Measurements from ENCODE around the gene ZNF292. TPM values are rescaled to one million over a fixed set of nuclear protein-coding genes. Genes with fewer than 3 reads are reported as not detected.
A peak's percentile ranks its signal among the peaks of the same experiment; 100 is the strongest.

The ZNF292 gene
- total and polyA plus RNA-seq, 3 donors from 2014 or later: 3.6 to 58.8 (median 53.2) TPM

- Histone ChIP-seq H3K9me3 (no peaks in the 10 kb centered on the region), H3K4me1 (peaks cover 12% of the 10 kb centered on the region), H3K27me3 (no peaks in the 10 kb centered on the region), H3K36me3 (ENCODE audit: low read depth, missing control alignments) (no peaks in the 10 kb centered on the region), H3K4me3 (no peak overlapping the region), H3K27ac (no peak overlapping the region)
- intact Hi-C loops (cut with DNase I; ENCODE audit: low total_unique reads): loop anchor here (10.0 kb wide), 1 partner anchor 1924 kb away; no protein-coding TSS in a partner anchor
- DNase-seq: no peak
- TF ChIP-seq POLR2A (IDR thresholded peaks at IDR 0.05) (no peak), CTCF (IDR thresholded peaks at IDR 0.05) (no peak)
These were observed 5.0 kb upstream of the ZNF292 start for GRCh38 chr6:87150406-87150805.

DNA sequence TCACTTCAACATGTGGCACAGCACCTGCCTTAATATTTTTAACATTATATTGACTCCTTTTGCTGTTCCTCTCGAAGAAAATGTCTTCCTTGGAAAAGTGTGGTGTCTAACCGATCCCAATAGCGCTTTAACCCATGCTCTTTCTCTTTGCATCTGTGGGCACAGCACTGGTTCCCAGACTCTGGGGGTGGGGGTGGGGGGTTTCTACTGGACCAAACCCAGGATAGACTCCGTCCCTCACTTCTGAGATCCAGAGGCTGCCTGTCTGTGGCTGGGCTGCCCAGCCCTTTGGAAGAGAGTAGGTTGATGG, 3.9 kb upstream of the ZNF292 start:
- DNase-seq: no peak
- no peak for TF ChIP-seq POLR2A (IDR thresholded peaks at IDR 0.05)
- no peak for TF ChIP-seq CTCF (IDR thresholded peaks at IDR 0.05)
- Histone ChIP-seq H3K4me3 (peak overlapping the region; percentile 63 to 80), H3K9me3 (no peaks in the 10 kb centered on the region), H3K27ac (peak overlapping the region; percentile 94 to 96), H3K36me3 (ENCODE audit: low read depth, missing control alignments) (no peaks in the 10 kb centered on the region), H3K4me1 (peaks cover 12% of the 10 kb centered on the region), H3K27me3 (no peaks in the 10 kb centered on the region)
- intact Hi-C loops (cut with DNase I; ENCODE audit: low total_unique reads): loop anchor here (10.0 kb wide), 1 partner anchor 1923 kb away; no protein-coding TSS in a partner anchor
- WGBS, 2 donors: 19 to 22% methylated on average over 4 of the region's 4 CpGs

GRCh38 chr6:87151781-87152525, 3.4 kb upstream of the ZNF292 start:
- intact Hi-C loops (cut with DNase I; ENCODE audit: low total_unique reads): loop anchor here (10.0 kb wide), 1 partner anchor 1923 kb away; no protein-coding TSS in a partner anchor
- 0% methylated on average over 1 to 65 of the region's 71 CpGs for WGBS, 2 donors
- Histone ChIP-seq H3K27me3 (no peaks in the 10 kb centered on the region), H3K9me3 (no peaks in the 10 kb centered on the region), H3K4me3 (peak overlapping the region; percentile 63 to 80), H3K4me1 (peaks cover 13% of the 10 kb centered on the region), H3K36me3 (ENCODE audit: low read depth, missing control alignments) (no peaks in the 10 kb centered on the region), H3K27ac (peak overlapping the region; percentile 94 to 96)
- DNase-seq: peak; percentile 74
- no peak for TF ChIP-seq POLR2A (IDR thresholded peaks at IDR 0.05)
- no peak for TF ChIP-seq CTCF (IDR thresholded peaks at IDR 0.05)

- Histone ChIP-seq H3K27ac (peak overlapping the region; percentile 94 to 96), H3K9me3 (no peaks in the 10 kb centered on the region), H3K36me3 (ENCODE audit: low read depth, missing control alignments) (no peaks in the 10 kb centered on the region), H3K4me1 (peaks cover 19% of the 10 kb centered on the region), H3K27me3 (no peaks in the 10 kb centered on the region), H3K4me3 (peak overlapping the region; percentile 63 to 80)
- no peak for DNase-seq
- intact Hi-C loops (cut with DNase I; ENCODE audit: low total_unique reads): loop anchor here (10.0 kb wide), 1 partner anchor 1922 kb away; no protein-coding TSS in a partner anchor
- WGBS, 2 donors: 11 to 12% methylated on average over 22 of the region's 22 CpGs
- no peak for TF ChIP-seq CTCF (IDR thresholded peaks at IDR 0.05)
- TF ChIP-seq POLR2A (IDR thresholded peaks at IDR 0.05): no peak
These were observed 2.8 kb upstream of the ZNF292 start for GRCh38 chr6:87152526-87152955.

DNA sequence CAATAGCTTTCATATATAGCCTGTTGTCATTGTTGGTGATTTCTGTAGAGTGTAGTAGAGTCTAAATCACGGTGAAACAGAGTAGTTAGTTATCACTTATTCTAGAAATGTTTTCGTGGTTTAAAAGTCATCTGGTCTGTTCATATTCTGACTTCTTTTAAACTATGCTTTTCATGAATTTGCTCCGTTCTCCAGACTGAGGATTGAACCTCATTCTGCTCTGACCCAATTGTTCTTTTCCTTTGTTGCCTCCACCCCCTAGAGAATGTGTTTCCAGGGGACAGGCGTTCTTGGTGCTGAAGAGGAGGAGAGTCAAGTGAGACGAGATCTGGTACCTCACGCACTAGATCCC, 748 bp upstream of the ZNF292 start:
- DNase-seq: no peak
- H3K9me3 ChIP-seq: no peaks in the 10 kb centered on the region
- intact Hi-C loops (cut with DNase I; ENCODE audit: low total_unique reads): loop anchor here (10.0 kb wide), 1 partner anchor 1920 kb away; no protein-coding TSS in a partner anchor

More for the DNA sequence above, 748 bp upstream of the ZNF292 start:
- no peaks in the 10 kb centered on the region for H3K36me3 ChIP-seq (ENCODE audit: low read depth, missing control alignments)
- H3K27me3 ChIP-seq: no peaks in the 10 kb centered on the region
- H3K4me1 ChIP-seq: peaks cover 26% of the 10 kb centered on the region
- peak overlapping the region; percentile 96 to 97 for H3K27ac ChIP-seq
- WGBS, 2 donors: 0% methylated on average over 6 of the region's 6 CpGs
- peak overlapping the region; percentile 92 to 99 for H3K4me3 ChIP-seq
- TF ChIP-seq CTCF (IDR thresholded peaks at IDR 0.05): no peak
- no peak for TF ChIP-seq POLR2A (IDR thresholded peaks at IDR 0.05)

All from testis (tissue), 3 donors.